HEK293T (cell line): ENCODE data around the gene CDH13.

Experiments used
- ARNT ChIP-seq: fragments of 450-650 bp; IDR thresholded peaks from 2 replicates; pipeline ENCODE4 v1.6.1; 2017; ENCODE audit warnings: mild to moderate bottlenecking
- BHLHE40 ChIP-seq: fragments of 450-650 bp; IDR thresholded peaks from 2 replicates; pipeline ENCODE4 v1.6.1; 2016; ENCODE audit warnings: mild to moderate bottlenecking, moderate library complexity, borderline replicate concordance
- FOXK2 ChIP-seq: fragments of 450-650 bp; IDR thresholded peaks from 2 replicates; pipeline ENCODE4 v1.6.1; 2016; ENCODE audit warnings: mild to moderate bottlenecking
- LEF1 ChIP-seq: fragments of 450-650 bp; IDR thresholded peaks from 2 replicates; pipeline ENCODE4 v1.6.1; 2017; ENCODE audit warnings: mild to moderate bottlenecking, borderline replicate concordance
- NFRKB ChIP-seq: fragments of 450-650 bp; IDR thresholded peaks from 2 replicates; pipeline ENCODE4 v1.6.1; 2016; ENCODE audit warnings: mild to moderate bottlenecking, moderate library complexity
- SP1 ChIP-seq: fragments of 450-650 bp; IDR thresholded peaks from 2 replicates; pipeline ENCODE4 v1.6.1; 2017
- SUZ12 ChIP-seq: fragments of 450-650 bp; IDR thresholded peaks from 2 replicates; pipeline ENCODE4 v1.6.1; 2016; ENCODE audit warnings: mild to moderate bottlenecking
- TARDBP ChIP-seq: fragments of 450-650 bp; IDR thresholded peaks from 2 replicates; pipeline ENCODE4 v1.6.1; 2016
- ZNF384 ChIP-seq: fragments of 450-650 bp; IDR thresholded peaks from 2 replicates; pipeline ENCODE4 v1.6.1; 2016

DNA sequence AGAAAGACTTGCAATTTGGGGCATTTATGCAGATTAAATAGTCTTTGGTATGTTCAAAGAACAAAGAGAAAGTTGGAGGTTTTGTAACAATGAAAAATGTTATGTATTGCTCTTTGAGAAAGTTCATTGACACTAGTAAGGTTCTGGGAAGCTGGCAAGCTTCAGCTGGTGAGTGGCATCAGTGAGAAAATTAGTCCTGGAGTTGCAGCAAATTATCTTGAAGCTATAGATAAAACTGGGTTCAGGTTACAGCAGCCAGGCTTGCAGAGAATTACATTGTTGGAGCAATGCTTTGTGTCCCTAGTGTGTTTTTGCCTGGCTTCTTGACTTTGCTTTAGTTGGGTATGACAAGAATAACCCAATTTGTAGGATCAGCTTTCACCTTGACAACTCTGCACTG is 221.2 kb downstream of the CDH13 start:
- TF ChIP-seq SP1, result no peak
- TF ChIP-seq BHLHE40, result no peak
- TF ChIP-seq FOXK2, result no peak
- TF ChIP-seq ARNT, result no peak
- no peak for TF ChIP-seq NFRKB
- TF ChIP-seq ZNF384, result no peak
- no peak for TF ChIP-seq SUZ12
- TF ChIP-seq LEF1, result no peak
- TF ChIP-seq TARDBP, result no peak
